Liver (tissue), 3 donors: ENCODE data around the gene KRT16.

Experiments
- ATF3 ChIP-seq: IDR thresholded peaks from 2 replicates; pipeline ENCODE4 v1.6.1; 2016; ENCODE audit warnings: antibody characterized with exemption
- CTCF ChIP-seq: fragments of 150-350 bp; IDR thresholded peaks from 2 replicates; pipeline ENCODE4 v1.5.1; 2017; ENCODE audit warnings: improper control_type of control experiment, low read depth, low read length; ENCODE audit not compliant: missing input control
- FOXA1 ChIP-seq: IDR thresholded peaks from 2 replicates; pipeline ENCODE4 v1.6.1; 2016; ENCODE audit warnings: antibody characterized with exemption
- GABPA ChIP-seq, 2 donors: IDR thresholded peaks in 1 of 2; conservative IDR thresholded peaks in 1 of 2; 2 replicates each; pipeline ENCODE4 v1.6.1; 2016; ENCODE audit warnings: antibody characterized with exemption in 2 of 2, mild to moderate bottlenecking in 1 of 2, moderate library complexity in 1 of 2
- HNF4A ChIP-seq, 2 donors: conservative IDR thresholded peaks; 2 replicates each; pipeline ENCODE4 v1.6.1; 2016; ENCODE audit warnings: antibody characterized with exemption in 2 of 2, mild to moderate bottlenecking in 2 of 2
- HNF4G ChIP-seq: IDR thresholded peaks from 2 replicates; pipeline ENCODE4 v1.6.1; 2016; ENCODE audit warnings: antibody characterized with exemption
- JUND ChIP-seq, 2 donors: IDR thresholded peaks; 2 replicates each; pipeline ENCODE4 v1.6.1; 2016; ENCODE audit warnings: antibody characterized with exemption in 2 of 2
- NR2F2 ChIP-seq: IDR thresholded peaks from 2 replicates; pipeline ENCODE4 v1.6.1; 2016; ENCODE audit warnings: antibody characterized with exemption
- RAD21 ChIP-seq, 2 donors: IDR thresholded peaks; 2 replicates each; pipeline ENCODE4 v1.6.1; 2016; ENCODE audit warnings: antibody characterized with exemption in 2 of 2, mild to moderate bottlenecking in 2 of 2
- RXRA ChIP-seq, 2 donors: IDR thresholded peaks; 2 replicates each; pipeline ENCODE4 v1.6.1; 2017 to 2018; ENCODE audit warnings: antibody characterized with exemption in 2 of 2, mild to moderate bottlenecking in 1 of 2
- TAF1 ChIP-seq: conservative IDR thresholded peaks from 2 replicates; pipeline ENCODE4 v1.6.1; 2016; ENCODE audit warnings: antibody characterized with exemption, mild to moderate bottlenecking
- YY1 ChIP-seq: IDR thresholded peaks from 2 replicates; pipeline ENCODE4 v1.6.1; 2016; ENCODE audit warnings: antibody characterized with exemption, mild to moderate bottlenecking
- TF ChIP-seq, protein P1 (sequence below): IDR thresholded peaks from 2 replicates; pipeline ENCODE4 v1.6.1; 2016; ENCODE audit warnings: antibody characterized with exemption
- TF ChIP-seq, protein P2 (sequence below): IDR thresholded peaks from 2 replicates; pipeline ENCODE4 v1.6.1; 2016; ENCODE audit warnings: antibody characterized with exemption, mild to moderate bottlenecking
- donor health status: healthy.
- donor health status: healthy.

DNA sequence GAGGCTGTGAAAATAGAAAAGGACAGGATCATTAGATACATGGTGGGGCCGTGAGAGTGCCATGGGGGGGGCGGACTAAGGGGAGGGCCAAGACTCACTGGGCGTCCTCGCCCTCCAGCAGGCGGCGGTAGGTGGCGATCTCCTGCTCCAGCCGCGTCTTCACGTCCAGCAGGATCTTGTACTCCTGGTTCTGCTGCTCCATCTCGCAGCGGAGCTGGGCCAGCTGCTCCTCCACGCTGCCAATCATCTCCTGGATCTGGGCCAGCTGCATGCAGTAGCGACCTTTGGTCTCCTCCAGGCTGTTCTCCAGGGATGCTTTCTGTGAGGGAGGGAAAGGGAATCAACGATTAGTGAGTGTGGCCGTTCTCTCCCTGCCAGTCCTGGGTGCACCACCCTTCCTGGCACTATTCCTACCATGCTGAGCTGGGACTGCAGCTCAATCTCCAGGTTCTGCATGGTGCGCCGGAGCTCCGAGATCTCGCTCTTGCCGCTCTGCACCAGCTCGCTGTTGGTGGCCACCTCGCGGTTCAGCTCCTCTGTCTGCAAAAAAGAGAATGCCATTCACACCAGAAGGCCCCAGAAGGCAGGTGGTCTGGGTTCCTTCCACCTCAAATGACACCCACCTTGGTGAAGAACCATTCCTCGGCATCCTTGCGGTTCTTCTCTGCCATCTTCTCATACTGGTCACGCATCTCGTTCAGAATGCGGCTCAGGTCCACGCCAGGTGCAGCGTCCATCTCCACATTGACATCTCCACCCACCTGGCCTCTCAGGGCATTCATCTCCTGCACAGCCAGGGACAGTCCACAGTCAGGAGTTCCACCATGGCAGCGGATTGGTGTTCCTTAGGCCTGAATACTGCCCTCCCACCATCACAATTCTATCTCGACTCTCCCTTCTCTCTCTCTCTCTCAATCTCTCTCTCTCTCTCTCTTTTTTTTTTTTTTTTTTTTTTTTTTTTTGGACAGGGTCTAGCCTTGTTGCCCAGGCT, 29.1 kb downstream of the KRT16 start:
- TF ChIP-seq CTCF, result no peak
- TF ChIP-seq, protein P1, sequence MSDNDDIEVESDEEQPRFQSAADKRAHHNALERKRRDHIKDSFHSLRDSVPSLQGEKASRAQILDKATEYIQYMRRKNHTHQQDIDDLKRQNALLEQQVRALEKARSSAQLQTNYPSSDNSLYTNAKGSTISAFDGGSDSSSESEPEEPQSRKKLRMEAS, result no peak
- TF ChIP-seq FOXA1, result no peak
- TF ChIP-seq RAD21 (IDR thresholded peaks at IDR 0.05), result no peak
- no peak for TF ChIP-seq ATF3
- no peak for TF ChIP-seq NR2F2
- TF ChIP-seq TAF1, result no peak
- TF ChIP-seq, protein P2, sequence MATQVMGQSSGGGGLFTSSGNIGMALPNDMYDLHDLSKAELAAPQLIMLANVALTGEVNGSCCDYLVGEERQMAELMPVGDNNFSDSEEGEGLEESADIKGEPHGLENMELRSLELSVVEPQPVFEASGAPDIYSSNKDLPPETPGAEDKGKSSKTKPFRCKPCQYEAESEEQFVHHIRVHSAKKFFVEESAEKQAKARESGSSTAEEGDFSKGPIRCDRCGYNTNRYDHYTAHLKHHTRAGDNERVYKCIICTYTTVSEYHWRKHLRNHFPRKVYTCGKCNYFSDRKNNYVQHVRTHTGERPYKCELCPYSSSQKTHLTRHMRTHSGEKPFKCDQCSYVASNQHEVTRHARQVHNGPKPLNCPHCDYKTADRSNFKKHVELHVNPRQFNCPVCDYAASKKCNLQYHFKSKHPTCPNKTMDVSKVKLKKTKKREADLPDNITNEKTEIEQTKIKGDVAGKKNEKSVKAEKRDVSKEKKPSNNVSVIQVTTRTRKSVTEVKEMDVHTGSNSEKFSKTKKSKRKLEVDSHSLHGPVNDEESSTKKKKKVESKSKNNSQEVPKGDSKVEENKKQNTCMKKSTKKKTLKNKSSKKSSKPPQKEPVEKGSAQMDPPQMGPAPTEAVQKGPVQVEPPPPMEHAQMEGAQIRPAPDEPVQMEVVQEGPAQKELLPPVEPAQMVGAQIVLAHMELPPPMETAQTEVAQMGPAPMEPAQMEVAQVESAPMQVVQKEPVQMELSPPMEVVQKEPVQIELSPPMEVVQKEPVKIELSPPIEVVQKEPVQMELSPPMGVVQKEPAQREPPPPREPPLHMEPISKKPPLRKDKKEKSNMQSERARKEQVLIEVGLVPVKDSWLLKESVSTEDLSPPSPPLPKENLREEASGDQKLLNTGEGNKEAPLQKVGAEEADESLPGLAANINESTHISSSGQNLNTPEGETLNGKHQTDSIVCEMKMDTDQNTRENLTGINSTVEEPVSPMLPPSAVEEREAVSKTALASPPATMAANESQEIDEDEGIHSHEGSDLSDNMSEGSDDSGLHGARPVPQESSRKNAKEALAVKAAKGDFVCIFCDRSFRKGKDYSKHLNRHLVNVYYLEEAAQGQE, result no peak
- no peak for TF ChIP-seq RXRA (IDR thresholded peaks at IDR 0.05)
- TF ChIP-seq HNF4G, result no peak
- TF ChIP-seq GABPA (IDR thresholded peaks at IDR 0.05 in 1 of 2, conservative IDR thresholded peaks at IDR 0.05 in 1 of 2), result no peak
- TF ChIP-seq HNF4A (conservative IDR thresholded peaks at IDR 0.05), result no peak
- TF ChIP-seq JUND (IDR thresholded peaks at IDR 0.05), result no peak
- no peak for TF ChIP-seq YY1
